Neural cell (in vitro differentiated cells): ENCODE results near the gene NELL1. TPM values are rescaled to one million over a fixed set of nuclear protein-coding genes. Genes with fewer than 3 reads are reported as not detected.

Source experiments
- H2AFZ ChIP-seq: fragments of 200-600, 300-800 bp; sonication (generic), shearing (Covaris generic); 2 replicates; pipeline ENCODE4 v1.6.0; 2014; ENCODE audit warnings: low read depth, mild to moderate bottlenecking, antibody characterized with exemption, low read length, moderate library complexity
- H3F3A ChIP-seq: fragments of 200-600 bp; shearing (Covaris generic); 2 replicates; pipeline ENCODE4 v1.6.1; 2016; ENCODE audit warnings: mild to moderate bottlenecking, moderate library complexity, mixed read lengths, antibody characterized with exemption, low read length; ENCODE audit not compliant: insufficient read depth, poor library complexity, severe bottlenecking
- H3K27ac ChIP-seq: fragments of 200-600, 300-800 bp; sonication (generic), shearing (Covaris generic); 2 replicates; pipeline ENCODE4 v1.5.1; 2014; ENCODE audit warnings: mild to moderate bottlenecking, low read length, moderate library complexity
- H3K27me3 ChIP-seq: fragments of 300-800, 200-600 bp; sonication (generic), shearing (Covaris generic); 2 replicates; pipeline ENCODE4 v1.6.0; 2014; ENCODE audit warnings: mild to moderate bottlenecking, low read depth, low read length, moderate library complexity; ENCODE audit not compliant: insufficient read depth
- H3K36me3 ChIP-seq: fragments of 300-800, 200-600 bp; sonication (generic), shearing (Covaris generic); 2 replicates; pipeline ENCODE4 v1.5.1; 2014; ENCODE audit warnings: mild to moderate bottlenecking, antibody characterized with exemption, low read length, moderate library complexity; ENCODE audit not compliant: insufficient read depth
- H3K4me2 ChIP-seq: fragments of 300-800, 200-600 bp; sonication (generic), shearing (Covaris generic); 2 replicates; pipeline ENCODE4 v1.6.0; 2014; ENCODE audit warnings: mild to moderate bottlenecking, low read length
- H3K4me3 ChIP-seq: fragments of 300-800, 200-600 bp; sonication (generic), shearing (Covaris generic); 2 replicates; pipeline ENCODE4 v1.5.1; 2014; ENCODE audit warnings: mild to moderate bottlenecking, low read length, moderate library complexity
- H3K79me2 ChIP-seq: fragments of 200-600 bp; shearing (Covaris generic); replicated peaks from 2 replicates; pipeline ENCODE4 v1.6.0; 2014; ENCODE audit warnings: mild to moderate bottlenecking, low read length, moderate library complexity; ENCODE audit not compliant: insufficient read depth
- H3K9ac ChIP-seq: fragments of 300-800, 200-600 bp; sonication (generic), shearing (Covaris generic); 2 replicates; pipeline ENCODE4 v1.6.1; 2016; ENCODE audit warnings: mild to moderate bottlenecking, low read length, mixed read lengths
- H3K9me2 ChIP-seq: fragments of 200-600 bp; shearing (Covaris generic); 2 replicates; pipeline ENCODE4 v1.6.1; 2016; ENCODE audit warnings: mild to moderate bottlenecking, low read length, mixed read lengths; ENCODE audit not compliant: insufficient read depth
- H3K9me3 ChIP-seq: fragments of 200-600, 300-800 bp; sonication (generic), shearing (Covaris generic); 2 replicates; pipeline ENCODE4 v1.6.1; 2016; ENCODE audit warnings: mild to moderate bottlenecking, mixed run types, low read length, moderate library complexity, mixed read lengths
- H4K20me1 ChIP-seq: fragments of 200-600 bp; shearing (Covaris generic); 2 replicates; pipeline ENCODE4 v1.6.1; 2016; ENCODE audit warnings: mild to moderate bottlenecking, mixed run types; ENCODE audit not compliant: insufficient read depth
- EP300 ChIP-seq: fragments of 450-650 bp; conservative IDR thresholded peaks from 2 replicates; pipeline ENCODE4 v1.6.1; 2014; ENCODE audit warnings: antibody characterized with exemption, mild to moderate bottlenecking, moderate library complexity; ENCODE audit not compliant: poor library complexity, severe bottlenecking
- EZH2 ChIP-seq: fragments of 200-600, 300-800 bp; shearing (Covaris generic), sonication (generic); IDR thresholded peaks from 2 replicates; pipeline ENCODE4 v1.6.1; 2014; ENCODE audit warnings: antibody characterized with exemption, low read length, borderline replicate concordance, mild to moderate bottlenecking; ENCODE audit not compliant: insufficient read depth, poor library complexity, severe bottlenecking
- MXI1 ChIP-seq: fragments of 450-650 bp; conservative IDR thresholded peaks from 2 replicates; pipeline ENCODE4 v1.6.1; 2014; ENCODE audit warnings: antibody characterized with exemption, mild to moderate bottlenecking; ENCODE audit not compliant: poor library complexity, severe bottlenecking
- POLR2AphosphoS5 ChIP-seq: IDR thresholded peaks from 2 replicates; pipeline ENCODE4 v1.6.1; 2012
- RAD21 ChIP-seq: fragments of 450-650 bp; conservative IDR thresholded peaks from 2 replicates; pipeline ENCODE4 v1.6.1; 2014; ENCODE audit warnings: antibody characterized with exemption, mild to moderate bottlenecking, moderate library complexity
- SMC3 ChIP-seq: fragments of 450-650 bp; conservative IDR thresholded peaks from 2 replicates; pipeline ENCODE4 v1.6.1; 2014; ENCODE audit warnings: antibody characterized with exemption, mild to moderate bottlenecking, moderate library complexity; ENCODE audit not compliant: poor library complexity
- TAF1 ChIP-seq: IDR thresholded peaks from 2 replicates; pipeline ENCODE4 v1.6.1; 2012; ENCODE audit warnings: low read depth
- polyA plus RNA-seq: library from polyadenylated mRNA; depleted of rRNA; stranded (reverse); fragments of >200 nt; gene quantifications from 2 replicates; pipeline ENCODE4 v1.2.3, GENCODE V29; 2014
- TF ChIP-seq, protein P1 (sequence below): fragments of 450-650 bp; IDR thresholded peaks from 2 replicates; pipeline ENCODE4 v1.5.1; 2014; ENCODE audit warnings: antibody characterized with exemption, mild to moderate bottlenecking, moderate library complexity; ENCODE audit not compliant: poor library complexity, severe bottlenecking
- TF ChIP-seq, protein P2 (sequence below): IDR thresholded peaks from 2 replicates; pipeline ENCODE4 v1.6.1; 2012; ENCODE audit warnings: borderline replicate concordance

NELL1 gene
- polyA plus RNA-seq, 1 donor from 2014 or later = 70.4 TPM

DNA sequence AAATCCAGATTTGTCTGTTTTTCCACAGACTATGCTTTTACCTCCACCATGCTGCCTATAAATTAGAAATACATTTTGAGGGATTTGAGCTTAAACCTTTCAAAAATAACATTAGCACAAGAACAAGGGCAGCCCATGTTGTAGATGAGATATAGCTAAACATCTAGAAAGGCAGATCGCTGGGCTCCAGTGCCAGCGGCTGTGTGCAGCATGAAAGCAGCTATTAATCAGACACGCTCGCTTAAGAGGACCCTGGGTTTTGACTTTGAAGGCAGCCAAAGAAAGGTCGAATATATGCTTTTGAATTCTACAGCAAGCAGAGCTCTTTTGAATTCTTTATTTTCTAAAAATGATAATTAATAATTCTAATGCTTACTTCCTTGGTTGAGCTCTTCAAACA is 684.0 kb downstream of the NELL1 start:
- Histone ChIP-seq H3K27me3 (no peaks in the 10 kb centered on the region), H3K36me3 (no peaks in the 10 kb centered on the region), H2AFZ (no peak overlapping the region), H3K4me2 (no peak overlapping the region), H3K9me3 (no peaks in the 10 kb centered on the region), H4K20me1 (no peaks in the 10 kb centered on the region), H3K9ac (no peak overlapping the region), H3K4me3 (no peak overlapping the region), H3K79me2 (no peaks in the 10 kb centered on the region), H3F3A (no peaks in the 10 kb centered on the region), H3K27ac (no peak overlapping the region), H3K9me2 (no peaks in the 10 kb centered on the region)
- no peak for TF ChIP-seq EP300
- TF ChIP-seq POLR2AphosphoS5 = no peak
- TF ChIP-seq SMC3 = no peak
- TF ChIP-seq EZH2 = no peak
- TF ChIP-seq RAD21 = no peak
- no peak for TF ChIP-seq TAF1
- TF ChIP-seq MXI1 = no peak
- TF ChIP-seq, protein P1, sequence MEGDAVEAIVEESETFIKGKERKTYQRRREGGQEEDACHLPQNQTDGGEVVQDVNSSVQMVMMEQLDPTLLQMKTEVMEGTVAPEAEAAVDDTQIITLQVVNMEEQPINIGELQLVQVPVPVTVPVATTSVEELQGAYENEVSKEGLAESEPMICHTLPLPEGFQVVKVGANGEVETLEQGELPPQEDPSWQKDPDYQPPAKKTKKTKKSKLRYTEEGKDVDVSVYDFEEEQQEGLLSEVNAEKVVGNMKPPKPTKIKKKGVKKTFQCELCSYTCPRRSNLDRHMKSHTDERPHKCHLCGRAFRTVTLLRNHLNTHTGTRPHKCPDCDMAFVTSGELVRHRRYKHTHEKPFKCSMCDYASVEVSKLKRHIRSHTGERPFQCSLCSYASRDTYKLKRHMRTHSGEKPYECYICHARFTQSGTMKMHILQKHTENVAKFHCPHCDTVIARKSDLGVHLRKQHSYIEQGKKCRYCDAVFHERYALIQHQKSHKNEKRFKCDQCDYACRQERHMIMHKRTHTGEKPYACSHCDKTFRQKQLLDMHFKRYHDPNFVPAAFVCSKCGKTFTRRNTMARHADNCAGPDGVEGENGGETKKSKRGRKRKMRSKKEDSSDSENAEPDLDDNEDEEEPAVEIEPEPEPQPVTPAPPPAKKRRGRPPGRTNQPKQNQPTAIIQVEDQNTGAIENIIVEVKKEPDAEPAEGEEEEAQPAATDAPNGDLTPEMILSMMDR = no peak
- TF ChIP-seq, protein P2, sequence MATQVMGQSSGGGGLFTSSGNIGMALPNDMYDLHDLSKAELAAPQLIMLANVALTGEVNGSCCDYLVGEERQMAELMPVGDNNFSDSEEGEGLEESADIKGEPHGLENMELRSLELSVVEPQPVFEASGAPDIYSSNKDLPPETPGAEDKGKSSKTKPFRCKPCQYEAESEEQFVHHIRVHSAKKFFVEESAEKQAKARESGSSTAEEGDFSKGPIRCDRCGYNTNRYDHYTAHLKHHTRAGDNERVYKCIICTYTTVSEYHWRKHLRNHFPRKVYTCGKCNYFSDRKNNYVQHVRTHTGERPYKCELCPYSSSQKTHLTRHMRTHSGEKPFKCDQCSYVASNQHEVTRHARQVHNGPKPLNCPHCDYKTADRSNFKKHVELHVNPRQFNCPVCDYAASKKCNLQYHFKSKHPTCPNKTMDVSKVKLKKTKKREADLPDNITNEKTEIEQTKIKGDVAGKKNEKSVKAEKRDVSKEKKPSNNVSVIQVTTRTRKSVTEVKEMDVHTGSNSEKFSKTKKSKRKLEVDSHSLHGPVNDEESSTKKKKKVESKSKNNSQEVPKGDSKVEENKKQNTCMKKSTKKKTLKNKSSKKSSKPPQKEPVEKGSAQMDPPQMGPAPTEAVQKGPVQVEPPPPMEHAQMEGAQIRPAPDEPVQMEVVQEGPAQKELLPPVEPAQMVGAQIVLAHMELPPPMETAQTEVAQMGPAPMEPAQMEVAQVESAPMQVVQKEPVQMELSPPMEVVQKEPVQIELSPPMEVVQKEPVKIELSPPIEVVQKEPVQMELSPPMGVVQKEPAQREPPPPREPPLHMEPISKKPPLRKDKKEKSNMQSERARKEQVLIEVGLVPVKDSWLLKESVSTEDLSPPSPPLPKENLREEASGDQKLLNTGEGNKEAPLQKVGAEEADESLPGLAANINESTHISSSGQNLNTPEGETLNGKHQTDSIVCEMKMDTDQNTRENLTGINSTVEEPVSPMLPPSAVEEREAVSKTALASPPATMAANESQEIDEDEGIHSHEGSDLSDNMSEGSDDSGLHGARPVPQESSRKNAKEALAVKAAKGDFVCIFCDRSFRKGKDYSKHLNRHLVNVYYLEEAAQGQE = no peak

- no peaks in the 10 kb centered on the region for H3K36me3 ChIP-seq
- TF ChIP-seq EP300 (no peak), SMC3 (no peak), MXI1 (no peak), TAF1 (no peak), RAD21 (no peak), EZH2 (no peak), POLR2AphosphoS5 (no peak)
- TF ChIP-seq, protein P2 = no peak
- TF ChIP-seq, protein P1 = no peak
- H3F3A ChIP-seq = no peaks in the 10 kb centered on the region
- no peaks in the 10 kb centered on the region for H3K9me3 ChIP-seq
- H3K9ac ChIP-seq = no peak overlapping the region
- H3K9me2 ChIP-seq = no peaks in the 10 kb centered on the region
- no peaks in the 10 kb centered on the region for H4K20me1 ChIP-seq
- H3K4me2 ChIP-seq = no peak overlapping the region
- H2AFZ ChIP-seq = no peak overlapping the region
- H3K79me2 ChIP-seq = no peaks in the 10 kb centered on the region
- H3K27me3 ChIP-seq = no peaks in the 10 kb centered on the region
- H3K27ac ChIP-seq = no peak overlapping the region
- no peak overlapping the region for H3K4me3 ChIP-seq
Observed at GRCh38 chr11:21364866-21365624, 695.7 kb downstream of the NELL1 start.
